ENCODE data around the gene MGLL. TPM values are rescaled to one million over a fixed set of nuclear protein-coding genes. Genes with fewer than 3 reads are reported as not detected.

The MGLL gene
- polyA plus RNA-seq, 1 experiment = 108 TPM

- CTCF ChIA-PET = no interaction called here
- POLR2A ChIA-PET = no interaction called here
- TF ChIP-seq CTCF (IDR thresholded peaks at IDR 0.05; ENCODE audit: insufficient read depth, low read depth, low read length) = no peak
- Histone ChIP-seq H3K4me3 (ENCODE audit: low read depth, low read length) (no peak overlapping the region), H3K27me3 (ENCODE audit: control insufficient read depth, insufficient read depth, low read length) (no peaks in the 10 kb centered on the region), H3K36me3 (ENCODE audit: control insufficient read depth, insufficient read depth, low read length) (peaks cover 6% of the 10 kb centered on the region)
- no peak for DNase-seq (ENCODE audit: low read depth)
Observed at GRCh38 chr3:127796831-127797150, 25.5 kb downstream of the MGLL start.

GRCh38 chr3:127796045-127796830, 26.1 kb downstream of the MGLL start:
- H3K36me3 ChIP-seq (ENCODE audit: control insufficient read depth, insufficient read depth, low read length) = peaks cover 6% of the 10 kb centered on the region
- TF ChIP-seq CTCF (IDR thresholded peaks at IDR 0.05; ENCODE audit: insufficient read depth, low read depth, low read length) = no peak
- POLR2A ChIA-PET = no interaction called here
- no peak for DNase-seq (ENCODE audit: low read depth)
- CTCF ChIA-PET = no interaction called here
- no peaks in the 10 kb centered on the region for H3K27me3 ChIP-seq (ENCODE audit: control insufficient read depth, insufficient read depth, low read length)
- H3K4me3 ChIP-seq (ENCODE audit: low read depth, low read length) = no peak overlapping the region

- no peak for TF ChIP-seq CTCF (IDR thresholded peaks at IDR 0.05; ENCODE audit: insufficient read depth, low read depth, low read length)
Observed at GRCh38 chr3:127794972-127795371, 27.3 kb downstream of the MGLL start.

GRCh38 chr3:127794402-127794801, 27.9 kb downstream of the MGLL start:
- H3K4me3 ChIP-seq (ENCODE audit: low read depth, low read length) = no peak overlapping the region
- H3K36me3 ChIP-seq (ENCODE audit: control insufficient read depth, insufficient read depth, low read length) = peaks cover 6% of the 10 kb centered on the region
- DNase-seq (ENCODE audit: low read depth) = no peak
- no peaks in the 10 kb centered on the region for H3K27me3 ChIP-seq (ENCODE audit: control insufficient read depth, insufficient read depth, low read length)
- ChIA-PET CTCF (interaction anchor here (0.6 kb wide), 1 partner anchor 245 kb away, joined by 4 read pairs; no protein-coding TSS in a partner anchor), POLR2A (no interaction called here)
- TF ChIP-seq CTCF (IDR thresholded peaks at IDR 0.05; ENCODE audit: insufficient read depth, low read depth, low read length) = no peak

More at GRCh38 chr3:127794972-127795371, 27.3 kb downstream of the MGLL start:
- ChIA-PET CTCF (no interaction called here), POLR2A (no interaction called here)
- no peaks in the 10 kb centered on the region for H3K27me3 ChIP-seq (ENCODE audit: control insufficient read depth, insufficient read depth, low read length)
- no peak for DNase-seq (ENCODE audit: low read depth)
- H3K4me3 ChIP-seq (ENCODE audit: low read depth, low read length) = no peak overlapping the region
- H3K36me3 ChIP-seq (ENCODE audit: control insufficient read depth, insufficient read depth, low read length) = peaks cover 6% of the 10 kb centered on the region

- no peak for TF ChIP-seq CTCF (IDR thresholded peaks at IDR 0.05; ENCODE audit: insufficient read depth, low read depth, low read length)
- POLR2A ChIA-PET = interaction anchor here (1.0 kb wide), 1 partner anchor 44 kb away, joined by 10 read pairs; no protein-coding TSS in a partner anchor
- peak; percentile 94 for DNase-seq (ENCODE audit: low read depth)
- CTCF ChIA-PET = interaction anchor here (0.5 to 1.2 kb wide), 4 partner anchors 14 to 178 kb away, joined by 3 to 4 read pairs (median 3); no protein-coding TSS in a partner anchor
- Histone ChIP-seq H3K27me3 (ENCODE audit: control insufficient read depth, insufficient read depth, low read length) (no peaks in the 10 kb centered on the region), H3K36me3 (ENCODE audit: control insufficient read depth, insufficient read depth, low read length) (peaks cover 1% of the 10 kb centered on the region; the same call in 1 of the 2 replicates), H3K4me3 (ENCODE audit: low read depth, low read length) (no peak overlapping the region)
Observed at GRCh38 chr3:127792541-127793292, 29.6 kb downstream of the MGLL start.

Data from BJ (cell line).